ENCODE results near the gene ZNF746. TPM values are rescaled to one million over a fixed set of nuclear protein-coding genes. Genes with fewer than 3 reads are reported as not detected.
"Not testable (repeated sequence)": the region's sequence is repeated elsewhere in the genome, so short reads cannot be mapped to it uniquely, and the experiment has no call there.

ZNF746 gene
- total and polyA plus RNA-seq, 5 experiments from 2014 or later = 5.9 to 26.0 (median 10.9) TPM

DNA sequence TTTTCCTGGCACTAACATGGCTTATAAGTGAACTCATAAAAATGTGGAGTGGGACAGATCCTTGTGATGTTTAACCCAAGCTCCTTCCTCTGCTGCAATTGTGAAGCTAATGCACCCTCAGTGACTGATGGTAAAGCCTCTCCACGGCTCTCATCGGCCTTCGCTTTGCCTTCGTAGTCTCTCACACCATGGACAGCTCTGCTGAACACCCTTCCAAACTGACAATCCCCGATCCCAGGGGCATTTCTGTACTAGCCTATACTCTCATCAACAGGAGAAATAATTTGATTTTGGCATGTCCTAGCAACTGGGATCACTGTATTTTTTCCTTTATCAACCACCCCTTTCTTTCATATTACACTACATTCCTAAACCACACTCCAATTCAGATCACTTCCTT, 42.9 kb downstream of the ZNF746 start:
- H3K4me1 Mint-ChIP-seq = peaks cover 20 to 40% (median 28%) of the 10 kb centered on the region in 4 donors
- H3K9me3 Mint-ChIP-seq = no peaks in the 10 kb centered on the region
- POLR2A ChIA-PET = no interaction called here
- H3K36me3 Mint-ChIP-seq = peaks cover 0 to 69% (median 12%) of the 10 kb centered on the region in 3 donors
- H3K27me3 Mint-ChIP-seq = no peaks in the 10 kb centered on the region
- no peak for DNase-seq
- H3K27ac Mint-ChIP-seq = peak overlapping the region in 1 of 10 donors; percentile 77
- ATAC-seq = no peak
- H3K4me3 Mint-ChIP-seq = no peak overlapping the region

GRCh38 chr7:149454006-149454405, 43.6 kb downstream of the ZNF746 start:
- ATAC-seq (no peak), DNase-seq (no peak)
- Mint-ChIP-seq H3K4me1 (peaks cover 20 to 38% (median 27%) of the 10 kb centered on the region in 4 donors), H3K9me3 (no peaks in the 10 kb centered on the region), H3K36me3 (peaks cover 0 to 77% (median 19%) of the 10 kb centered on the region in 3 donors), H3K27ac (peak overlapping the region in 1 of 10 donors; percentile 61), H3K4me3 (no peak overlapping the region), H3K27me3 (no peaks in the 10 kb centered on the region)
- POLR2A ChIA-PET = no interaction called here

DNA sequence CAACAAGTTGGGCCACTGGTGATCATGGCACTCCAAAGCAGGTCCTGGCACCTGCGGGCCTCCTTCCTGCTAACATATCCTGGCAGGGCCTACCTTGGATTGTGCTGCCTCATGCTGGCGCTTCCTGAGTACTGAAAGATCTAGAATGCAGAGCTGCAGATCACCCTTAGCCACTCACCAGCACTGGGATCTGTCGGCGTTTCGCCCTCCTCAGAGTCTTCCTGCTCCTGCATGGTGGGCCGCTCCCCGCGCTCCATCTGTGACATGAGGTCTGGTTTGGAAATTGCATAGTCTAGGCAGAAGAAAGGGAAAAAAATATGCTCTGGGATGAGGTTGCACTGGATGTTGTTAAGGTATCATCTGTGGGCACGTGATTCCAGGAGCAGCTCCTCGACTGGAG, 46.8 kb downstream of the ZNF746 start:
- Mint-ChIP-seq H3K36me3 (peaks cover 0 to 89% (median 30%) of the 10 kb centered on the region in 3 donors), H3K4me3 (no peak overlapping the region), H3K27me3 (no peaks in the 10 kb centered on the region), H3K4me1 (peaks cover 3 to 11% (median 6%) of the 10 kb centered on the region in 4 donors), H3K9me3 (no peaks in the 10 kb centered on the region), H3K27ac (peak overlapping the region in 1 of 10 donors; percentile 43)
- DNase-seq (no peak), ATAC-seq (no peak)
- POLR2A ChIA-PET = interaction anchor here (1.0 kb wide), 1 partner anchor 14 kb away, joined by 3 read pairs; no protein-coding TSS in a partner anchor

DNA sequence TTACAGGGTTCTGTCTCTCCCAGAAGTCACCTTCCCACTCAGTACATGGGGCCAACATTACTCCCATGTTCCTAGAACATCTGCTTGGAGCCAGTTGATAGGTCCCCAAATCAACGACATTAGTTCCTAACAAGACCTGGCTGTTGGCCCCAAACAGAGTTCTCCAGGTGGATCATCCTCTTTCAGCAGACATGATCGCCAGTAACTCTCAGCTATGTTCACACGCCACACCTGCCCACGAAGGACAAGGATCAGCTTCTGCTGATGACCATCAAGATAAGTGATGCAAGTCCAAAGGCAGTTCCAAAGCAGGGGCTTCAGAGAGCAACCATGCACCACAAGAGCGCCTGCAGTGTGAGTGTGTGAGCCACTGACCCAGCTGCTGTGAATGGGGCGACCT, 47.7 kb downstream of the ZNF746 start:
- peak overlapping the region in 2 of 10 donors; percentile 14 to 84 for H3K27ac Mint-ChIP-seq
- H3K4me1 Mint-ChIP-seq = peaks cover 0 to 8% (median 5%) of the 10 kb centered on the region in 4 donors
- DNase-seq (no peak), ATAC-seq (no peak)
- peaks cover 0 to 88% (median 35%) of the 10 kb centered on the region in 3 donors for H3K36me3 Mint-ChIP-seq
- POLR2A ChIA-PET = no interaction called here
- no peak overlapping the region for H3K4me3 Mint-ChIP-seq
- H3K9me3 Mint-ChIP-seq = no peaks in the 10 kb centered on the region
- no peaks in the 10 kb centered on the region for H3K27me3 Mint-ChIP-seq

- Mint-ChIP-seq H3K4me1 (peaks cover 0 to 7% (median 3%) of the 10 kb centered on the region in 4 donors), H3K36me3 (peaks cover 0 to 88% (median 36%) of the 10 kb centered on the region in 3 donors)
- ATAC-seq = no peak
These were observed 48.6 kb downstream of the ZNF746 start for GRCh38 chr7:149448961-149449360.

GRCh38 chr7:149446026-149446425, 51.6 kb downstream of the ZNF746 start:
- not testable (repeated sequence) for DNase-seq, H3K27me3 Mint-ChIP-seq, H3K27ac Mint-ChIP-seq, ATAC-seq, H3K4me3 Mint-ChIP-seq, H3K4me1 Mint-ChIP-seq, H3K9me3 Mint-ChIP-seq
- POLR2A ChIA-PET = interaction anchor here (1.4 kb wide), 1 partner anchor 24 kb away, joined by 3 read pairs; no protein-coding TSS in a partner anchor
- peaks cover 0 to 73% (median 34%) of the 10 kb centered on the region in 3 donors for H3K36me3 Mint-ChIP-seq

More at GRCh38 chr7:149448961-149449360, 48.6 kb downstream of the ZNF746 start:
- POLR2A ChIA-PET = no interaction called here
- Mint-ChIP-seq H3K9me3 (no peaks in the 10 kb centered on the region), H3K4me3 (no peak overlapping the region), H3K27me3 (no peaks in the 10 kb centered on the region), H3K27ac (no peak overlapping the region)
- no peak for DNase-seq

- DNase-seq (no peak), ATAC-seq (no peak)
- Mint-ChIP-seq H3K4me1 (peaks cover 5 to 11% (median 8%) of the 10 kb centered on the region in 4 donors), H3K36me3 (peaks cover 0 to 62% (median 21%) of the 10 kb centered on the region in 3 donors), H3K27ac (peak overlapping the region in 1 of 10 donors; percentile 52), H3K4me3 (no peak overlapping the region), H3K27me3 (no peaks in the 10 kb centered on the region), H3K9me3 (no peaks in the 10 kb centered on the region)
- POLR2A ChIA-PET = no interaction called here
These were observed 53.3 kb downstream of the ZNF746 start for GRCh38 chr7:149444287-149444686.

DNA sequence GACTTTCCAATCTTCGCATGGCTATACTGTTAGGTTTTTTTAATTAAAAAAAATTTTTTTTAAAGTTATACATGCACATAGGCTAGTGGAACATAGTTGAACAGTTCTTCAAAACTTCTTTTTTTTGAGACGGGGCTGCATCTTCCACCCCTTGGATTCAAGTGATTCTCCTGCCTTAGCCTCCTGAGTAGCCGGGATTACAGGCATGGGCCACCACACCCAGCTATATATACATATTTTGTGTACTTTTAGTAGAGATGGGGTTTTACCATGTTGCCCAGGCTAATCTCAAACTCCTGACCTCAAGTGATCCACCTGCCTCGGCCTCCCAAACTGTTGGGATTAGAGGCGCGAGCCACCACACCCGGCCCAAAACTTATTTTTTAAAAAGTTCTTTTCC, 54.1 kb downstream of the ZNF746 start:
- H3K9me3 Mint-ChIP-seq = no peaks in the 10 kb centered on the region
- H3K4me3 Mint-ChIP-seq = no peak overlapping the region
- peaks cover 0 to 57% (median 16%) of the 10 kb centered on the region in 3 donors for H3K36me3 Mint-ChIP-seq
- peaks cover 5 to 14% (median 8%) of the 10 kb centered on the region in 4 donors for H3K4me1 Mint-ChIP-seq
- H3K27ac Mint-ChIP-seq = peak overlapping the region in 1 of 10 donors; percentile 12
- POLR2A ChIA-PET = no interaction called here
- ATAC-seq = no peak
- H3K27me3 Mint-ChIP-seq = no peaks in the 10 kb centered on the region
- DNase-seq = no peak

- Mint-ChIP-seq H3K27ac (no peak overlapping the region), H3K27me3 (no peaks in the 10 kb centered on the region), H3K36me3 (peaks cover 0 to 59% (median 16%) of the 10 kb centered on the region in 3 donors), H3K9me3 (no peaks in the 10 kb centered on the region), H3K4me1 (peaks cover 5 to 14% (median 8%) of the 10 kb centered on the region in 4 donors), H3K4me3 (no peak overlapping the region)
- no peak for ATAC-seq
- no peak for DNase-seq
- POLR2A ChIA-PET = interaction anchor here (0.6 kb wide), 1 partner anchor 288 kb away, joined by 3 read pairs; no protein-coding TSS in a partner anchor
These were observed 54.7 kb downstream of the ZNF746 start for GRCh38 chr7:149442924-149443323.

GRCh38 chr7:149440222-149440621, 57.4 kb downstream of the ZNF746 start:
- POLR2A ChIA-PET = no interaction called here
- Mint-ChIP-seq H3K36me3 (peaks cover 0 to 52% (median 15%) of the 10 kb centered on the region in 3 donors), H3K4me1 (peaks cover 5 to 14% (median 8%) of the 10 kb centered on the region in 4 donors)

GRCh38 chr7:149436358-149436757, 61.3 kb downstream of the ZNF746 start:
- Mint-ChIP-seq H3K4me3 (no peak overlapping the region), H3K27me3 (no peaks in the 10 kb centered on the region), H3K4me1 (peaks cover 5 to 14% (median 7%) of the 10 kb centered on the region in 4 donors), H3K9me3 (no peaks in the 10 kb centered on the region), H3K36me3 (peaks cover 0 to 62% (median 36%) of the 10 kb centered on the region in 3 donors), H3K27ac (peak overlapping the region in 1 of 10 donors; percentile 53)
- POLR2A ChIA-PET = interaction anchor here (0.9 kb wide), 1 partner anchor 15 kb away, joined by 3 read pairs; no protein-coding TSS in a partner anchor
- DNase-seq = no peak
- ATAC-seq = no peak

More at GRCh38 chr7:149440222-149440621, 57.4 kb downstream of the ZNF746 start:
- no peaks in the 10 kb centered on the region for H3K27me3 Mint-ChIP-seq
- ATAC-seq (peak in 1 of 2 donors; percentile 32), DNase-seq (no peak)
- H3K9me3 Mint-ChIP-seq = no peaks in the 10 kb centered on the region
- H3K27ac Mint-ChIP-seq = peak overlapping the region in 2 of 10 donors; percentile 46 to 60
- H3K4me3 Mint-ChIP-seq = no peak overlapping the region

DNA sequence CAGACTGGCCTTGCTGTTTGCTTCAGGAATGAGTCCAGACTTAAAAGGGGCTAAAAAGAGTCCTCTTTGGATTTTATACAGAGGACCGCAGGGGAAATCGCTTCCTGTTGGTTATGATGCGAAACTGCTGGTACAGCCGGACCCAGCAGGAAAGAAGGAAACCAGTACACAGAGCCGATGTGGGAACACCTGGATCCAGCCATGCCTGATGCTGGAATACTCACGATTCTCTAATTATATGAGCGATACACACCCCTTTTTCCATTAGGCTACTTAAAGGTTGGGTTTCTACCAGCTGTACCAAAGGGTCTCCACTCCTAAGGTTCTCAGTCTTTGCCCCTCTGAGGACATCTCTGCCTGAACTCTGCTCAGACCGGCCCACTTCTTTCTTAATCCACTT, 64.5 kb downstream of the ZNF746 start:
- no peak overlapping the region for H3K4me3 Mint-ChIP-seq
- POLR2A ChIA-PET = no interaction called here
- peaks cover 0 to 67% (median 38%) of the 10 kb centered on the region in 3 donors for H3K36me3 Mint-ChIP-seq
- H3K27me3 Mint-ChIP-seq = no peaks in the 10 kb centered on the region
- peak overlapping the region in 2 of 10 donors; percentile 18 to 48 for H3K27ac Mint-ChIP-seq
- no peak for DNase-seq
- H3K9me3 Mint-ChIP-seq = no peaks in the 10 kb centered on the region
- peaks cover 0 to 12% (median 5%) of the 10 kb centered on the region in 4 donors for H3K4me1 Mint-ChIP-seq
- ATAC-seq = no peak

GRCh38 chr7:149432121-149432691, 65.4 kb downstream of the ZNF746 start:
- Mint-ChIP-seq H3K4me3 (no peak overlapping the region), H3K4me1 (peaks cover 0 to 10% (median 5%) of the 10 kb centered on the region in 4 donors), H3K27ac (peak overlapping the region in 1 of 10 donors; percentile 24), H3K36me3 (peaks cover 0 to 61% (median 38%) of the 10 kb centered on the region in 3 donors), H3K9me3 (no peaks in the 10 kb centered on the region), H3K27me3 (no peaks in the 10 kb centered on the region)
- no peak for DNase-seq
- POLR2A ChIA-PET = interaction anchor here (1.1 kb wide), 1 partner anchor 10 kb away, joined by 3 read pairs; no protein-coding TSS in a partner anchor
- ATAC-seq = no peak
